HepG2 (cell line): Measurements from ENCODE around the gene TUBB4B.

Experiments
- AGO1 ChIP-seq: fragments of 200-400 bp; formaldehyde crosslinking; IDR thresholded peaks from 2 replicates; pipeline ENCODE4 v1.6.1; 2017; ENCODE audit warnings: mild to moderate bottlenecking, low read depth, low read length, moderate library complexity; ENCODE audit not compliant: poor library complexity, severe bottlenecking
- ATF2 ChIP-seq: sonication (generic); formaldehyde crosslinking; IDR thresholded peaks from 2 replicates; pipeline ENCODE4 v1.4.0; 2020; ENCODE audit warnings: missing genetic modification reagents
- KAT7 ChIP-seq: IDR thresholded peaks from 2 replicates; pipeline ENCODE4 v1.6.1; 2018; ENCODE audit warnings: borderline replicate concordance, missing compliant biosample characterization
- SOX5 ChIP-seq: IDR thresholded peaks from 2 replicates; pipeline ENCODE4 v1.6.1; 2016; ENCODE audit warnings: borderline replicate concordance
- TP53 ChIP-seq: sonication (generic); formaldehyde crosslinking; conservative IDR thresholded peaks from 2 replicates; pipeline ENCODE4 v1.4.0; 2020; ENCODE audit warnings: missing genetic modification reagents
- ZKSCAN1 ChIP-seq: fragments of 150-350 bp; IDR thresholded peaks from 2 replicates; pipeline ENCODE4 v1.6.1; 2014; ENCODE audit warnings: low read length
- ZSCAN5A ChIP-seq: sonication (generic); formaldehyde crosslinking; IDR thresholded peaks from 2 replicates; pipeline ENCODE4 v1.8.0; 2022; ENCODE audit warnings: mild to moderate bottlenecking, missing genetic modification reagents, borderline replicate concordance

GRCh38 chr9:137254624-137255447 lies 13.7 kb downstream of the TUBB4B start, which contains the start of gene NELFB:
- TF ChIP-seq TP53 (CRISPR knock-in tag), result no peak
- TF ChIP-seq ZKSCAN1, result no peak
- TF ChIP-seq KAT7 (CRISPR knock-in tag), result no peak; the same call in 1 of the 2 replicates
- no peak; the same call in 1 of the 2 replicates for TF ChIP-seq ATF2 (CRISPR knock-in tag)
- peak; percentile 21; the same call in 1 of the 2 replicates for TF ChIP-seq SOX5 (CRISPR knock-in tag)
- TF ChIP-seq AGO1, result peak; percentile 24
- TF ChIP-seq ZSCAN5A, result no peak
